Measurements from ENCODE around the gene MAP4K3.

GRCh38 chr2:39419282-39420223, 17.5 kb downstream of the MAP4K3 start:
- TF ChIP-seq, protein P1, sequence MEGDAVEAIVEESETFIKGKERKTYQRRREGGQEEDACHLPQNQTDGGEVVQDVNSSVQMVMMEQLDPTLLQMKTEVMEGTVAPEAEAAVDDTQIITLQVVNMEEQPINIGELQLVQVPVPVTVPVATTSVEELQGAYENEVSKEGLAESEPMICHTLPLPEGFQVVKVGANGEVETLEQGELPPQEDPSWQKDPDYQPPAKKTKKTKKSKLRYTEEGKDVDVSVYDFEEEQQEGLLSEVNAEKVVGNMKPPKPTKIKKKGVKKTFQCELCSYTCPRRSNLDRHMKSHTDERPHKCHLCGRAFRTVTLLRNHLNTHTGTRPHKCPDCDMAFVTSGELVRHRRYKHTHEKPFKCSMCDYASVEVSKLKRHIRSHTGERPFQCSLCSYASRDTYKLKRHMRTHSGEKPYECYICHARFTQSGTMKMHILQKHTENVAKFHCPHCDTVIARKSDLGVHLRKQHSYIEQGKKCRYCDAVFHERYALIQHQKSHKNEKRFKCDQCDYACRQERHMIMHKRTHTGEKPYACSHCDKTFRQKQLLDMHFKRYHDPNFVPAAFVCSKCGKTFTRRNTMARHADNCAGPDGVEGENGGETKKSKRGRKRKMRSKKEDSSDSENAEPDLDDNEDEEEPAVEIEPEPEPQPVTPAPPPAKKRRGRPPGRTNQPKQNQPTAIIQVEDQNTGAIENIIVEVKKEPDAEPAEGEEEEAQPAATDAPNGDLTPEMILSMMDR (IDR thresholded peaks at IDR 0.05), result no peak
- TF ChIP-seq POLR2AphosphoS5 (IDR thresholded peaks at IDR 0.05), result no peak
- no peak for TF ChIP-seq POLR2A (IDR thresholded peaks at IDR 0.05)
- TF ChIP-seq EP300 (IDR thresholded peaks at IDR 0.05), result no peak
